HL-60 (cell line): Measurements from ENCODE around the gene EYS.

ENCODE experiments used
- DNase-seq, 2 experiments: peaks; one replicate each; pipeline ENCODE4 v3.0.0-alpha.2; 2010 to 2020; ENCODE audit warnings: low read depth in 1 of 2, low spot score in 1 of 2
- H3K27ac ChIP-seq: fragments of 250-450 bp; sonication (Bioruptor Pico); replicated peaks from 2 replicates; pipeline ENCODE4 v1.5.1; 2020; ENCODE audit warnings: mild to moderate bottlenecking, moderate library complexity
- H3K27me3 ChIP-seq: fragments of 250-450 bp; sonication (Bioruptor Pico); 2 replicates; pipeline ENCODE4 v1.5.1; 2021; ENCODE audit warnings: mild to moderate bottlenecking, moderate library complexity; ENCODE audit not compliant: insufficient read depth, poor library complexity, severe bottlenecking
- H3K4me3 ChIP-seq: replicated peaks from 2 replicates; pipeline ENCODE4 v1.5.1; 2011; ENCODE audit warnings: mild to moderate bottlenecking, control low read depth, low read length; ENCODE audit not compliant: insufficient read depth
- CTCF ChIP-seq: IDR thresholded peaks from one replicate; pipeline ENCODE4 v1.5.1; 2011; ENCODE audit warnings: low read length, control low read depth, inconsistent platforms; ENCODE audit not compliant: insufficient read depth
- GABPA ChIP-seq: IDR thresholded peaks from 2 replicates; pipeline ENCODE4 v1.6.1; 2012; ENCODE audit warnings: low read depth
- POLR2AphosphoS5 ChIP-seq: IDR thresholded peaks from 2 replicates; pipeline ENCODE4 v1.6.1; 2012; ENCODE audit warnings: low read depth
- SPI1 ChIP-seq: IDR thresholded peaks from 2 replicates; pipeline ENCODE4 v1.6.1; 2012; ENCODE audit warnings: low read depth, mild to moderate bottlenecking, borderline replicate concordance
- TF ChIP-seq, protein P1 (sequence below): IDR thresholded peaks from 2 replicates; pipeline ENCODE4 v1.6.1; 2012; ENCODE audit warnings: low read depth; ENCODE audit not compliant: insufficient replicate concordance

EYS gene

GRCh38 chr6:64227863-64228262, 1479.2 kb downstream of the EYS start:
- no peak for DNase-seq
- H3K27ac ChIP-seq: no peak overlapping the region
- TF ChIP-seq CTCF (no peak), SPI1 (no peak), POLR2AphosphoS5 (no peak)
- TF ChIP-seq, protein P1, sequence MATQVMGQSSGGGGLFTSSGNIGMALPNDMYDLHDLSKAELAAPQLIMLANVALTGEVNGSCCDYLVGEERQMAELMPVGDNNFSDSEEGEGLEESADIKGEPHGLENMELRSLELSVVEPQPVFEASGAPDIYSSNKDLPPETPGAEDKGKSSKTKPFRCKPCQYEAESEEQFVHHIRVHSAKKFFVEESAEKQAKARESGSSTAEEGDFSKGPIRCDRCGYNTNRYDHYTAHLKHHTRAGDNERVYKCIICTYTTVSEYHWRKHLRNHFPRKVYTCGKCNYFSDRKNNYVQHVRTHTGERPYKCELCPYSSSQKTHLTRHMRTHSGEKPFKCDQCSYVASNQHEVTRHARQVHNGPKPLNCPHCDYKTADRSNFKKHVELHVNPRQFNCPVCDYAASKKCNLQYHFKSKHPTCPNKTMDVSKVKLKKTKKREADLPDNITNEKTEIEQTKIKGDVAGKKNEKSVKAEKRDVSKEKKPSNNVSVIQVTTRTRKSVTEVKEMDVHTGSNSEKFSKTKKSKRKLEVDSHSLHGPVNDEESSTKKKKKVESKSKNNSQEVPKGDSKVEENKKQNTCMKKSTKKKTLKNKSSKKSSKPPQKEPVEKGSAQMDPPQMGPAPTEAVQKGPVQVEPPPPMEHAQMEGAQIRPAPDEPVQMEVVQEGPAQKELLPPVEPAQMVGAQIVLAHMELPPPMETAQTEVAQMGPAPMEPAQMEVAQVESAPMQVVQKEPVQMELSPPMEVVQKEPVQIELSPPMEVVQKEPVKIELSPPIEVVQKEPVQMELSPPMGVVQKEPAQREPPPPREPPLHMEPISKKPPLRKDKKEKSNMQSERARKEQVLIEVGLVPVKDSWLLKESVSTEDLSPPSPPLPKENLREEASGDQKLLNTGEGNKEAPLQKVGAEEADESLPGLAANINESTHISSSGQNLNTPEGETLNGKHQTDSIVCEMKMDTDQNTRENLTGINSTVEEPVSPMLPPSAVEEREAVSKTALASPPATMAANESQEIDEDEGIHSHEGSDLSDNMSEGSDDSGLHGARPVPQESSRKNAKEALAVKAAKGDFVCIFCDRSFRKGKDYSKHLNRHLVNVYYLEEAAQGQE: no peak
- no peaks in the 10 kb centered on the region for H3K27me3 ChIP-seq
- H3K4me3 ChIP-seq: no peak overlapping the region

DNA sequence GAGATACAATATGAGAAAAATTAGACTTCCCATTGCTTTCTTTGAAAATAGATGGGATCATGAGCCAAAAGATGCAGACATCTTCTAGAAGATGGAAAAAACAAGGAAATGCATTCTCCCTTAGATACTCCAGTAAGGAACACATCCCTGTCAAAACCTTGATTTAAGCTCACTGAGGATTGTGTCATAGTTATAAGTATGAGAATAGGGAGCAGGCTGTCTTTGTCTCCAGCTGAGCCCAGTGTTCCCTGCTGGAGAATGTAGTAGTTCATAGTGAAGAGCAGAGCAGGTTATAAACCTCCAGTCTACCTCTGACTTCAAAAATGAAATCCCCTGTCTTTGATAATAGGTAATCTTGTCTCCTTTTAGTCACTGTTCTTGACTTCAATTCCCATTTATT, 1481.5 kb downstream of the EYS start:
- no peak for DNase-seq
- TF ChIP-seq, protein P1: no peak
- TF ChIP-seq GABPA: no peak
- TF ChIP-seq CTCF: no peak
- TF ChIP-seq POLR2AphosphoS5: no peak
- no peak for TF ChIP-seq SPI1
- Histone ChIP-seq H3K27ac (no peak overlapping the region), H3K4me3 (no peak overlapping the region), H3K27me3 (no peaks in the 10 kb centered on the region)

DNA sequence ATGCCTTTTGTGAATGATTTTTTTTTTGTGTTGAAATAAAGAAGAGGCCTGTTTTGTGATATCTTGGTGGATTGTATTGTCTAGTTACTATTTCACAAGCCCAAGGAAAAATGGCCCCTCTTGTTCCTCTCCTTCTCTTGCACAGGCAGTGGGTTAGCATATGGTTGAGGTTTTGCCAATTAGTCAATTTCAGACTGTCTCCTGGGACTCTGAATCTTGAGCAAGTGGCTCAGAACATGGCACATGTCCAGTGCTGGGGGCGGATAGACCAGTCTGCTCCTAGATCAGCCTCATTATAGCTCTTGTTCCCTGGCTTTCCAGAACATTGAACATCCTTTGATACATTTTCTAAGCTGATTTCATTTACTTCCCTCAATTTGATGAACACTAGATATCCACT, 1482.2 kb downstream of the EYS start:
- H3K4me3 ChIP-seq: no peak overlapping the region
- no peak overlapping the region for H3K27ac ChIP-seq
- DNase-seq: no peak
- TF ChIP-seq, protein P1: no peak
- TF ChIP-seq CTCF (no peak), SPI1 (no peak), GABPA (no peak), POLR2AphosphoS5 (no peak)
- no peaks in the 10 kb centered on the region for H3K27me3 ChIP-seq
